ENCODE results near the gene LRRC37A3. TPM values are rescaled to one million over a fixed set of nuclear protein-coding genes. Genes with fewer than 3 reads are reported as not detected.
A peak's percentile ranks its signal among the peaks of the same experiment; 100 is the strongest.
"Not testable (repeated sequence)": the region's sequence is repeated elsewhere in the genome, so short reads cannot be mapped to it uniquely, and the experiment has no call there.

The LRRC37A3 gene
- total RNA-seq, 2 experiments from 2014 or later: 2.6 to 3.3 TPM

DNA sequence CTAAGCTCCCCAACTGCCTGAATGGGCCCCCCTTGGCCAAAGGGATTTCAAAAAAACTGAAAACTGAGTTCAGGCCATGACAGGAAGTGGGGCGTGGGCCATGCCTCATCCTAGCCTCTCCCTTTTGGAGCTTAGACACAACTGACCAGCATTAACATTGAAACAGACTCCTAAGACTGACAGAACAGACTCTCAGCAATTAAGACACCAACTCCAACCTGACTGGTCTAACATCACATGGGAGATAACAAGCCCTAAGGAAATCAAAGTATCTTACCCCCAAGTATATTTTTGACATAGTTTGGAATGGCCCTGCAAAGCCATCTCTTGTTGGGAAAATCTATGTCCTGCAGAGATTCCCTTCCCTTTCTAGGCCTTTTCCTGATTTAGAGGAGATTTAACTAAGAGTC, 88.6 kb downstream of the LRRC37A3 start:
- H3K4me1 Mint-ChIP-seq; H3K27ac Mint-ChIP-seq; ATAC-seq; H3K9me3 Mint-ChIP-seq (ENCODE audit: low read depth); POLR2A ChIA-PET; H3K27me3 Mint-ChIP-seq; H3K36me3 Mint-ChIP-seq (ENCODE audit: low read depth); CTCF ChIA-PET; H3K4me3 Mint-ChIP-seq; DNase-seq: not testable (repeated sequence)
- intact Hi-C loops (cut with DNase I, micrococcal nuclease): loop anchor here in 1 of 2 experiments (10.0 kb wide), 1 partner anchor 56 kb away; no protein-coding TSS in a partner anchor

DNA sequence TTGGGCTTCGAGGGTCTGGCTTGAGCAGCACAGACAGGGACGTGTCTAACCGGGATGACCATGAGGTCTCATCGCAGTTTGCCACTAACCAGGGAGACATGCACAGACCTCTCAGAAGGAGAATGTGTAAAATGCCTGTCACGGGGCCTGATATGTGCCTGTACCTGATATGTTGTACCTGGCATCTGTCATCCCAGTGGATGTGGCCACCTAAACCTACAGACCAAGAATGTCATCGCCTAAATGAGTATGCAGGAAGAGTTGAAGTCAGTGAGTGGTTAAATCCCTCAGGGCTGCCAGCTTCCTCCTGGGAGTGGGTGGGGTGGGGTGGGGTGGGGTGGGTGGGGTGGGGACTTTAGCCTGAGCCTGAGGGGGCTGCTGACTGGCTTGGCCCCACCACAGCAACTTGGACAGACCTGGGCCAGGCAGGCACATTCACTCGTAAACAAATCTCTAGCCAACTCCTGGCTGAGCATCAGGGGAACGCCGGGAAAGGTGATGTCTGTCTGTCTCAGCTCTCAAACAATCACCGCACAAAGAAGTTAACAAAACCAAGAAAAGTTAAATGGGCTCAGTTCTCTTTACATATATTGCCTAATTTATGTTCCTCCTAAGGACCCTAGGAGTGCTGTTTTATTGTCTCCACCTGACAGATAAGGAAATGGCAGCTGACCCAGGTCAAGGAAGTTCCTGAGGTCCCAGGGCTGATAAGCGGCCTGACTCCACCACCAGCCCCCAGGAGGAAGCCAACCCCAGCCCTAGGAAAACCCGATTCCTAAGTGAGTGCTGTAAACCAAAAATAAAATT, 89.3 kb downstream of the LRRC37A3 start:
- H3K27me3 Mint-ChIP-seq; ATAC-seq; H3K36me3 Mint-ChIP-seq (ENCODE audit: low read depth); POLR2A ChIA-PET; H3K4me1 Mint-ChIP-seq; DNase-seq; H3K4me3 Mint-ChIP-seq; H3K27ac Mint-ChIP-seq; H3K9me3 Mint-ChIP-seq (ENCODE audit: low read depth); CTCF ChIA-PET: not testable (repeated sequence)
- intact Hi-C loops (cut with DNase I, micrococcal nuclease): loop anchor here in 1 of 2 experiments (10.0 kb wide), 1 partner anchor 55 kb away; no protein-coding TSS in a partner anchor

DNA sequence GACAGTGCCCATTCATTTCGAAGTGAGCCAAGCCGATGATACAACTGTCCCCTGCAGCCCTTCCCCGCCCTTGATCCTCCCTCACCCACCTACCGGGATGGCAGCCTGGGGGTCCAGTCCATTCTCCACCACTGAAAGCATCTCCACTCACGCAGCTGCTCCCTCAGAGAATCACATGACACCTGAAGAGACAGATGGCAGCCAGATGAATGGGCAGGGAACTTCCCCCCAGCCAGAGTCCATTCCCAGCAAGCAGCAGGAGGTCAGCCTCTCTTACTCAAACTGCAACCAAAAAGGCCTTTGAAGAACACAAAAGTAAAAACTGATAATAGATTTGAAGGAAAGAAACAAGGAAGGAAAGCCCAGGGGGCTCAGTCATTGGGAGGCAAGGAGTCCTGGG, 90.2 kb downstream of the LRRC37A3 start:
- H3K4me3 Mint-ChIP-seq; ATAC-seq; POLR2A ChIA-PET; intact Hi-C loops (cut with DNase I, micrococcal nuclease); H3K36me3 Mint-ChIP-seq (ENCODE audit: low read depth); H3K9me3 Mint-ChIP-seq (ENCODE audit: low read depth); H3K27ac Mint-ChIP-seq; H3K4me1 Mint-ChIP-seq; DNase-seq; H3K27me3 Mint-ChIP-seq; CTCF ChIA-PET: not testable (repeated sequence)

DNA sequence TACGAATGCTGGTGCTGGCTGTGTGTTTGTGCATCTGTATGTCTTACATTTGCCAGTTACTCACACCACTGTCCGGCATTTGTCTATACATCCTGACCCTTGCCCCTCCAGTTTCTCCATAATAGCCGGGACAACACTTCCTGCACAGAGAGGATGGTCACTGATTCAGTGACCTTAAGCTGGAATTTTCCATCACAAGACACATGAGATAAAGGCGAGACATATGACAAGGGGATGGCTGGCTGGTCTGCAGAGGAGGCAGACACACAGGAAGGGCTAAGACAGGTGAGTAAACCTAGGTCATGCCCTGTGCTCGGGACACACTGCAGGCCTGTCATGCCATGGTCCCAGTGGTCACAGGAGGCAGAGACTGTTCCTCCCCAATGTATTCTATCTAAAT, 100.4 kb downstream of the LRRC37A3 start:
- intact Hi-C loops (cut with DNase I, micrococcal nuclease); H3K27ac Mint-ChIP-seq; H3K27me3 Mint-ChIP-seq; H3K9me3 Mint-ChIP-seq (ENCODE audit: low read depth); POLR2A ChIA-PET; ATAC-seq; H3K4me3 Mint-ChIP-seq; CTCF ChIA-PET; H3K4me1 Mint-ChIP-seq; DNase-seq: not testable (repeated sequence)
- peaks cover 14% of the 10 kb centered on the region for H3K36me3 Mint-ChIP-seq (ENCODE audit: low read depth)

DNA sequence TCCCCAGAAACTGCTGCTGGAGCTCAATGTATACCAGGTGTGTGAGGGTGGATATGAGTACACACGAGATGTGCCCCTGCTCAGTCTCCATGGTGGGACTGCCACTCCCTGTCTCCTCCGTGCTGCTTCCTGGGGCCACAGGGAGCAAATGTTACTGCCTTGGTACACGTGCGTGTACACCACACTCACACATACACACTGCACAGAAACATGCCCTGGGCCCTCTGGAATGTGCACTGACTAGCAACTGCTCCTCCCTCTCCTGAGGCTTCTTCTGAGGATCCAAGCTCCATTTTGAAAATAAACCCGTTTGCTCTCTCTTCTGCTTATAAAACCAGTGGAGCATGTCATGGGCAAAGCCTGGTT, 103.5 kb downstream of the LRRC37A3 start:
- H3K27ac Mint-ChIP-seq; H3K4me1 Mint-ChIP-seq; H3K9me3 Mint-ChIP-seq (ENCODE audit: low read depth); POLR2A ChIA-PET; DNase-seq; H3K36me3 Mint-ChIP-seq (ENCODE audit: low read depth); H3K4me3 Mint-ChIP-seq; CTCF ChIA-PET; intact Hi-C loops (cut with DNase I, micrococcal nuclease); ATAC-seq; H3K27me3 Mint-ChIP-seq: not testable (repeated sequence)

DNA sequence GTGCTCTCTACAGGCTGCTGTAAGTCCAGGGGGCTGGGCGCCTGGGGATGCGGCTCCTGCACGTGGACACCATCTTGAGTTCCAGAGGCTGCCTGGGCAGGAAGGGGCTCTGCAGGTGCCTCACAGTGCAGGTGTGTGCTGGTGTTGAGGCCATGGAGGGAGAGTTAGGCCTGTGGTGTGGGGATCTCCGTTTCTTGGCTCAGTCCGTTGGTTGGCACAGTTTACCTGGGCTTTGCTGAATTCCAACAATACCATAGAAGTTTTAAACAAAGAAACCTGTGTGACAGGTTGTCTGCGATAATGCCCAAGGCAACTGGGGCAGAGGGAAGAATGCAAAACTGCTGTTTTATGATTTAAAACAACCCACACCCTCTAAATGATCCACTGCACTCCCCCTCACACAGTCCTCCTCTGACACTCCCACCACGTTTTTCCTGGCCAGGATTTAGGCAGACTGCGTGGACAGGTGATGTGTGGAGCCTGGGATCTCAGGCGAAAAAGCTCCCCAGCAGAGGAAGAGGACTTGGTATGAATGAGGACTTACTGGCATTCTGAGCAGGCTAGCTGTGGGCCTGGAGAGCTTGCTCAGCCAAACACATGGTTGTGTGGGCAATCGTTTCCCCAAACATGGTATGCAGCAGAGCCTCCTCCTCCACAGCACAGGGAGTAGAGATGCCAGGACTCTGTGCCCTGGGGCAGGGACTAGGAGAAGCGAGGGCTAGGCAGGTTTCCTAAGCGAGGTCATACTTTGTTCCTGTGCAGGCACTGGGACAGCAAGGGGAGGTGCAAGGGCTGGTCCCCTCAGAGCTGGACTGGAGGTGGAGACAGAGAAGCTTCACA, 104.1 kb downstream of the LRRC37A3 start:
- DNase-seq; H3K4me3 Mint-ChIP-seq; H3K27ac Mint-ChIP-seq; ATAC-seq; H3K4me1 Mint-ChIP-seq; CTCF ChIA-PET; H3K9me3 Mint-ChIP-seq (ENCODE audit: low read depth); H3K36me3 Mint-ChIP-seq (ENCODE audit: low read depth); POLR2A ChIA-PET; H3K27me3 Mint-ChIP-seq; intact Hi-C loops (cut with DNase I, micrococcal nuclease): not testable (repeated sequence)

DNA sequence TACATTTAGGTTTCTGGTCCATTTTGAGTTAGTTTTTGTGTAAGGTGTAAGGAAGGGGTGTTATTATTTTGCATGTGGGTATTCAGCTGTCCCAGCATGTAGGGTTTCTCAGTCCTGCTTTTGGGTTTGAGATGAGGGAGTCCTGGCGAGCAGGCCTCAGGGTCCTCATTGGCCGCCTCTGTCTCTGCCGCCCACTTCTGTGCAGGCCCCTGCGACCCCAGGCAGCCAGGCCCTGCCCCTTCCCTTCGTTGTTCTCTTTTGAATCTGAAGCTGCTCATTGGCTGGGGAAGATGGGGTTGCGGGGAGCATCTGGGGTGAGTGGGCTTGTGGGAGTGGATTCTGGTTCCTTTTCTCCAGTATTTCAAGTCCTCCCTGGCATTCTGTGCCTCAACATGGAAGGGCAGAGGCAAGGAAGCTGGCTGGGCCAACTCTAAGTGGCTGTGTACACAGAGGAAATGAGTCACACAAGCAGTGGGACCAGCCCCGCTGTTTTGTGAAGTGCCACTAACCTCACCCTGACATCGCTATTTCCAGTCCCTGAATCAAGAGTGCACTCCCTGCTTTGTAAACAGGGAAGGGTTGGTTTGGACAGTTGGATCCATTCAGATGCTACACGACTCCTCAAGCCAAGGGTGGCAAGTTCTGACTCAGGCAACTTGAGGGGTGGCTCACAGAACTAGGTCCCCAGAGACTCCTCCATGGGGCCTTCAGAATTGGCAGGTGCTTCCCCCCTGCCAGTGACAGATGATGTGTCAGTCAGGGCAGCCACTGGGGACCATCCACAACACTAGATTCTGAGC, 110.9 kb downstream of the LRRC37A3 start:
- Mint-ChIP-seq H3K36me3 (ENCODE audit: low read depth) (peaks cover 14% of the 10 kb centered on the region), H3K4me1 (peaks cover 15% of the 10 kb centered on the region), H3K27ac (peak overlapping the region; percentile 92)
- DNase-seq: peak; percentile 80
- POLR2A ChIA-PET; H3K27me3 Mint-ChIP-seq; H3K9me3 Mint-ChIP-seq (ENCODE audit: low read depth); CTCF ChIA-PET; intact Hi-C loops (cut with DNase I, micrococcal nuclease); H3K4me3 Mint-ChIP-seq: not testable (repeated sequence)
- ATAC-seq: peak; percentile 98

Other genes starting within 250 kb of the LRRC37A3 start
- 10 to 100 TPM; 45.9 to 47.3 TPM for gene GNA13, start 137.3 kb upstream of the LRRC37A3 start, total RNA-seq
- gene RGS9, start 217.9 kb upstream of the LRRC37A3 start, total RNA-seq: 1 to 10 TPM; 1.6 to 1.8 TPM

All from activated CD4-positive, alpha-beta T cell treated with anti-CD3 and anti-CD28 coated beads for 36 hours (primary cell).